ENCODE data around the gene FBXW8.

GRCh38 chr12:116919706-116920485 lies 9.1 kb downstream of the FBXW8 start:
- TF ChIP-seq ZBTB33 (IDR thresholded peaks at IDR 0.05) (no peak), FOXA2 (IDR thresholded peaks at IDR 0.05) (no peak), REST (IDR thresholded peaks at IDR 0.05) (no peak), EGR1 (IDR thresholded peaks at IDR 0.05; ENCODE audit: low read depth in 2 of 2) (no peak), SP1 (IDR thresholded peaks at IDR 0.05) (no peak), RAD21 (IDR thresholded peaks at IDR 0.05) (no peak), MAX (IDR thresholded peaks at IDR 0.05) (no peak)
- TF ChIP-seq, protein P1, sequence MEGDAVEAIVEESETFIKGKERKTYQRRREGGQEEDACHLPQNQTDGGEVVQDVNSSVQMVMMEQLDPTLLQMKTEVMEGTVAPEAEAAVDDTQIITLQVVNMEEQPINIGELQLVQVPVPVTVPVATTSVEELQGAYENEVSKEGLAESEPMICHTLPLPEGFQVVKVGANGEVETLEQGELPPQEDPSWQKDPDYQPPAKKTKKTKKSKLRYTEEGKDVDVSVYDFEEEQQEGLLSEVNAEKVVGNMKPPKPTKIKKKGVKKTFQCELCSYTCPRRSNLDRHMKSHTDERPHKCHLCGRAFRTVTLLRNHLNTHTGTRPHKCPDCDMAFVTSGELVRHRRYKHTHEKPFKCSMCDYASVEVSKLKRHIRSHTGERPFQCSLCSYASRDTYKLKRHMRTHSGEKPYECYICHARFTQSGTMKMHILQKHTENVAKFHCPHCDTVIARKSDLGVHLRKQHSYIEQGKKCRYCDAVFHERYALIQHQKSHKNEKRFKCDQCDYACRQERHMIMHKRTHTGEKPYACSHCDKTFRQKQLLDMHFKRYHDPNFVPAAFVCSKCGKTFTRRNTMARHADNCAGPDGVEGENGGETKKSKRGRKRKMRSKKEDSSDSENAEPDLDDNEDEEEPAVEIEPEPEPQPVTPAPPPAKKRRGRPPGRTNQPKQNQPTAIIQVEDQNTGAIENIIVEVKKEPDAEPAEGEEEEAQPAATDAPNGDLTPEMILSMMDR (IDR thresholded peaks at IDR 0.05; ENCODE audit: low read depth, low read length, missing input control): no peak

All from liver (tissue), 3 donors.